Measurements from ENCODE around the gene CHST3. TPM values are rescaled to one million over a fixed set of nuclear protein-coding genes. Genes with fewer than 3 reads are reported as not detected.
"Not testable (repeated sequence)": the region's sequence is repeated elsewhere in the genome, so short reads cannot be mapped to it uniquely, and the experiment has no call there.

The CHST3 gene
- total RNA-seq (10 to 100 TPM; 12.8 to 25.5 (median 16.5) TPM), polyA plus RNA-seq (1 to 10 TPM in 1 of 3 donors, under 1 TPM in 2; 0.23 to 3.6 (median 0.60) TPM)

GRCh38 chr10:71964098-71964742 is at the start of gene CHST3:
Gene CHST3 (plus strand): TSS chr10:71964395. CDS start chr10:72005843, 41,448 bp downstream.
- 1 to 2% methylated on average over 77 of the region's 77 CpGs for WGBS, 2 donors
- H3K9me3 ChIP-seq, result no peaks in the 10 kb centered on the region
- H3K4me1 ChIP-seq, result peaks cover 0 to 55% (median 49%) of the 10 kb centered on the region in 4 donors
- peak within 1 kb of the TSS; percentile 63 to 84 (median 64) for H3K4me3 ChIP-seq
- intact Hi-C loops (cut with DNase I), result loop anchor here (2.0 to 5.0 kb wide), 2 partner anchors 45 to 67 kb away; no protein-coding TSS in a partner anchor
- H3K36me3 ChIP-seq, result no peaks in the 10 kb centered on the region
- TF ChIP-seq POLR2AphosphoS5 (IDR thresholded peaks at IDR 0.05), result peak; percentile 55 to 84 (median 72)
- TF ChIP-seq EP300 (IDR thresholded peaks at IDR 0.05), result peak in 1 of 4 donors; percentile 41
- TF ChIP-seq POLR2A (IDR thresholded peaks at IDR 0.05), result peak in 1 of 2 donors; percentile 24
- TF ChIP-seq CTCF (IDR thresholded peaks at IDR 0.05), result no peak
- DNase-seq, result peak; percentile 91
- peak within 1 kb of the TSS; percentile 93 to 99 (median 93) for H3K27ac ChIP-seq
- no peaks in the 10 kb centered on the region for H3K27me3 ChIP-seq

- Histone ChIP-seq H3K27me3 (no peaks in the 10 kb centered on the region), H3K36me3 (no peaks in the 10 kb centered on the region), H3K4me3 (no peak overlapping the region), H3K9me3 (no peaks in the 10 kb centered on the region), H3K4me1 (peaks cover 0 to 10% (median 0%) of the 10 kb centered on the region in 4 donors), H3K27ac (no peak overlapping the region)
- DNase-seq, result no peak
- TF ChIP-seq EP300 (IDR thresholded peaks at IDR 0.05) (no peak), POLR2A (IDR thresholded peaks at IDR 0.05) (no peak), POLR2AphosphoS5 (IDR thresholded peaks at IDR 0.05) (no peak), CTCF (IDR thresholded peaks at IDR 0.05) (no peak)
- intact Hi-C loops (cut with DNase I), result no loop called here
Observed at GRCh38 chr10:71916827-71917226, 47.4 kb upstream of the CHST3 start.

GRCh38 chr10:71918992-71919391 is 45.2 kb upstream of the CHST3 start:
- DNase-seq, result no peak
- peaks cover 0 to 10% (median 0%) of the 10 kb centered on the region in 4 donors for H3K4me1 ChIP-seq

GRCh38 chr10:71919956-71920539 is 44.1 kb upstream of the CHST3 start:
- H3K36me3 ChIP-seq; H3K27me3 ChIP-seq; H3K4me3 ChIP-seq; H3K27ac ChIP-seq; H3K9me3 ChIP-seq; DNase-seq; intact Hi-C loops (cut with DNase I): not testable (repeated sequence)
- peaks cover 0 to 10% (median 0%) of the 10 kb centered on the region in 4 donors for H3K4me1 ChIP-seq
- WGBS, 2 donors, result 36 to 80% methylated on average over 7 of the region's 7 CpGs

More at GRCh38 chr10:71918992-71919391, 45.2 kb upstream of the CHST3 start:
- H3K27ac ChIP-seq, result no peak overlapping the region
- TF ChIP-seq EP300 (IDR thresholded peaks at IDR 0.05) (no peak), POLR2A (IDR thresholded peaks at IDR 0.05) (no peak), CTCF (IDR thresholded peaks at IDR 0.05) (no peak), POLR2AphosphoS5 (IDR thresholded peaks at IDR 0.05) (no peak)
- WGBS, 2 donors, result 82 to 86% methylated on average over 7 of the region's 7 CpGs
- H3K27me3 ChIP-seq, result no peaks in the 10 kb centered on the region
- H3K4me3 ChIP-seq, result no peak overlapping the region
- H3K36me3 ChIP-seq, result no peaks in the 10 kb centered on the region
- intact Hi-C loops (cut with DNase I), result no loop called here
- H3K9me3 ChIP-seq, result no peaks in the 10 kb centered on the region

GRCh38 chr10:71920540-71921323 is 43.5 kb upstream of the CHST3 start:
- H3K27me3 ChIP-seq, result no peaks in the 10 kb centered on the region
- peaks cover 0 to 10% (median 0%) of the 10 kb centered on the region in 4 donors for H3K4me1 ChIP-seq
- no peak overlapping the region for H3K4me3 ChIP-seq
- 13 to 60% methylated on average over 9 of the region's 9 CpGs for WGBS, 2 donors
- no peak for TF ChIP-seq EP300 (IDR thresholded peaks at IDR 0.05)
- no peak for TF ChIP-seq POLR2A (IDR thresholded peaks at IDR 0.05)
- TF ChIP-seq POLR2AphosphoS5 (IDR thresholded peaks at IDR 0.05), result no peak
- TF ChIP-seq CTCF (IDR thresholded peaks at IDR 0.05), result no peak
- no peak for DNase-seq
- H3K27ac ChIP-seq, result peak overlapping the region in 1 of 4 donors; percentile 11
- H3K36me3 ChIP-seq, result no peaks in the 10 kb centered on the region
- intact Hi-C loops (cut with DNase I), result no loop called here
- H3K9me3 ChIP-seq, result no peaks in the 10 kb centered on the region

Measured in sigmoid colon (tissue), 7 donors.